Panc1 (cell line): ENCODE measurements around the gene ADAMTS4. TPM values are rescaled to one million over a fixed set of nuclear protein-coding genes. Genes with fewer than 3 reads are reported as not detected.

ENCODE experiments used
- ATAC-seq: fragments of 200-7000 bp; cut with Tn5 transposase; 2 replicates; pipeline ENCODE4 v1.9.1; 2020; ENCODE audit warnings: mild to moderate bottlenecking, moderate library complexity
- BruUV-seq: library from RNA; stranded (reverse); fragments of 400-500 nt; replicated peaks from 2 replicates; lab custom pipeline; 2021; lab: Mats Ljungman, UMichigan
- CTCF ChIA-PET: fragments of 300-600 bp; sonication (Branson Sonifier 250); formaldehyde crosslinking; loops from one replicate; lab custom pipeline; 2022; ENCODE audit warnings: antibody characterized with exemption; lab: Charles Lee
- POLR2A ChIA-PET: fragments of 300-600 bp; sonication (Branson Sonifier 250); formaldehyde crosslinking; loops from one replicate; lab custom pipeline; 2022; ENCODE audit warnings: antibody characterized with exemption; lab: Charles Lee
- DNase-seq: peaks from one replicate; pipeline ENCODE4 v3.0.0-alpha.2; 2010; ENCODE audit warnings: low read depth, low spot score
- H3K27ac ChIP-seq: 2 replicates; pipeline ENCODE4 v1.5.1; 2011; ENCODE audit warnings: mild to moderate bottlenecking, low read length, inconsistent platforms
- H3K27me3 ChIP-seq: fragments of 200-500 bp; sonication (Bioruptor generic); 2 replicates; pipeline ENCODE4 v1.6.0; 2014; ENCODE audit warnings: low read length, inconsistent platforms; ENCODE audit not compliant: control insufficient read depth, insufficient read depth
- H3K36me3 ChIP-seq: fragments of 200-500 bp; sonication (Bioruptor generic); 2 replicates; pipeline ENCODE4 v1.5.1; 2014; ENCODE audit warnings: inconsistent platforms, mild to moderate bottlenecking, low read length, moderate library complexity; ENCODE audit not compliant: control insufficient read depth, insufficient read depth
- H3K4me1 ChIP-seq: 2 replicates; pipeline ENCODE4 v1.5.1; 2011; ENCODE audit warnings: inconsistent platforms, mild to moderate bottlenecking, low read length, moderate library complexity; ENCODE audit not compliant: control insufficient read depth, insufficient read depth
- H3K4me3 ChIP-seq, 2 experiments: 2 replicates each; pipeline ENCODE4 v1.5.1; 2011 to 2012; ENCODE audit warnings: low read depth in 2 of 2, low read length in 2 of 2, mild to moderate bottlenecking in 2 of 2, inconsistent platforms in 1 of 2, moderate library complexity in 1 of 2
- H3K9me3 ChIP-seq: fragments of 200-500 bp; sonication (Bioruptor generic); 2 replicates; pipeline ENCODE4 v1.5.1; 2014; ENCODE audit warnings: low read depth, mild to moderate bottlenecking, inconsistent platforms, low read length, moderate library complexity; ENCODE audit not compliant: control insufficient read depth, insufficient read depth
- POLR2AphosphoS5 ChIP-seq: IDR thresholded peaks from 2 replicates; pipeline ENCODE4 v1.6.1; 2012; ENCODE audit warnings: mild to moderate bottlenecking, low read depth, low read length, moderate library complexity
- SIN3A ChIP-seq: IDR thresholded peaks from 2 replicates; pipeline ENCODE4 v1.6.1; 2012; ENCODE audit warnings: low read depth, mild to moderate bottlenecking, low read length, moderate library complexity, borderline replicate concordance; ENCODE audit not compliant: insufficient read depth
- TCF7L2 ChIP-seq: IDR thresholded peaks from 2 replicates; pipeline ENCODE4 v1.6.1; 2011; ENCODE audit warnings: mild to moderate bottlenecking, low read depth, low read length, inconsistent platforms
- in situ Hi-C: cut with HindIII; loops from 2 replicates; pipeline ENCODE4 v1.10.0; 2016; ENCODE audit warnings: low sequenced_read_pairs, low pct_unique_long_range_greater_than_20kb
- intact Hi-C: fragments of 100-400 bp; cut with micrococcal nuclease; formaldehyde crosslinking; loops from one replicate; pipeline ENCODE4 v1.10.0; 2022; ENCODE audit not compliant: unreplicated experiment
- total RNA-seq: library from RNA; stranded (reverse); gene quantifications from one replicate; pipeline ENCODE4 v1.2.1, GENCODE V29; 2021; ENCODE audit not compliant: unreplicated experiment
- TF ChIP-seq, protein P1 (sequence below), 2 experiments: IDR thresholded peaks; 2 replicates each; pipeline ENCODE4 v1.6.1; 2011 to 2012; ENCODE audit warnings: low read depth in 2 of 2, control low read depth in 1 of 2, low read length in 1 of 2, mild to moderate bottlenecking in 1 of 2, moderate library complexity in 1 of 2; ENCODE audit not compliant: insufficient read depth in 1 of 2
- TF ChIP-seq, protein P2 (sequence below): fragments of 450-650 bp; IDR thresholded peaks from 2 replicates; pipeline ENCODE4 v1.5.1; 2017; ENCODE audit warnings: mild to moderate bottlenecking

ADAMTS4 gene
- total RNA-seq, 1 experiment from 2014 or later, result 0.26 TPM

DNA sequence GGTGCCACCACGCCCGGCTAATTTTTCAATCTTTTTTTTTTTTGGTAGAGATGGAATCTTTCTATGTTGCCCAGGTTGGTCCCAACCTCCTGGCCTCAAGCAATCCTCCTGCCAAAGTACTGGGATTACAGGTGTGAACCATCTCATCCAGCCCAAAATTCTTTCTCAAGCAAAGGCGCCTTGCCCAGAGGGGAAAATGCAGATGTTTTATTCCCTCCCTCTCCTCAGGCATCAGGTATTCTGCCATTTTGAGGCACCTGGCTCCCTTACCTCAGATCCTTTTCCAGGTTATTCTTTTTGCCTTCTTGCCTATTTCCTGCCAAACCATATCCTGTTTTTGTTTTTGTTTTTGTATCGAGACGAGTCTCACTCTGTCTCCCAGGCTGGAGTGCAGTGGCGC, 10.5 kb downstream of the ADAMTS4 start:
- CTCF ChIA-PET, result no interaction called here
- no peaks in the 10 kb centered on the region for H3K9me3 ChIP-seq
- in situ Hi-C loops (no loop called here), intact Hi-C loops (no loop called here)
- no peaks in the 10 kb centered on the region for H3K4me1 ChIP-seq
- no peak overlapping the region for H3K27ac ChIP-seq
- H3K36me3 ChIP-seq, result no peaks in the 10 kb centered on the region
- H3K4me3 ChIP-seq, result no peak overlapping the region
- ATAC-seq (no peak), DNase-seq (no peak)
- no peaks in the 10 kb centered on the region for H3K27me3 ChIP-seq
- TF ChIP-seq, protein P1, sequence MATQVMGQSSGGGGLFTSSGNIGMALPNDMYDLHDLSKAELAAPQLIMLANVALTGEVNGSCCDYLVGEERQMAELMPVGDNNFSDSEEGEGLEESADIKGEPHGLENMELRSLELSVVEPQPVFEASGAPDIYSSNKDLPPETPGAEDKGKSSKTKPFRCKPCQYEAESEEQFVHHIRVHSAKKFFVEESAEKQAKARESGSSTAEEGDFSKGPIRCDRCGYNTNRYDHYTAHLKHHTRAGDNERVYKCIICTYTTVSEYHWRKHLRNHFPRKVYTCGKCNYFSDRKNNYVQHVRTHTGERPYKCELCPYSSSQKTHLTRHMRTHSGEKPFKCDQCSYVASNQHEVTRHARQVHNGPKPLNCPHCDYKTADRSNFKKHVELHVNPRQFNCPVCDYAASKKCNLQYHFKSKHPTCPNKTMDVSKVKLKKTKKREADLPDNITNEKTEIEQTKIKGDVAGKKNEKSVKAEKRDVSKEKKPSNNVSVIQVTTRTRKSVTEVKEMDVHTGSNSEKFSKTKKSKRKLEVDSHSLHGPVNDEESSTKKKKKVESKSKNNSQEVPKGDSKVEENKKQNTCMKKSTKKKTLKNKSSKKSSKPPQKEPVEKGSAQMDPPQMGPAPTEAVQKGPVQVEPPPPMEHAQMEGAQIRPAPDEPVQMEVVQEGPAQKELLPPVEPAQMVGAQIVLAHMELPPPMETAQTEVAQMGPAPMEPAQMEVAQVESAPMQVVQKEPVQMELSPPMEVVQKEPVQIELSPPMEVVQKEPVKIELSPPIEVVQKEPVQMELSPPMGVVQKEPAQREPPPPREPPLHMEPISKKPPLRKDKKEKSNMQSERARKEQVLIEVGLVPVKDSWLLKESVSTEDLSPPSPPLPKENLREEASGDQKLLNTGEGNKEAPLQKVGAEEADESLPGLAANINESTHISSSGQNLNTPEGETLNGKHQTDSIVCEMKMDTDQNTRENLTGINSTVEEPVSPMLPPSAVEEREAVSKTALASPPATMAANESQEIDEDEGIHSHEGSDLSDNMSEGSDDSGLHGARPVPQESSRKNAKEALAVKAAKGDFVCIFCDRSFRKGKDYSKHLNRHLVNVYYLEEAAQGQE (IDR thresholded peaks at IDR 0.05; ENCODE audit: insufficient read depth in 1 of 2, low read depth in 2 of 2, low read length in 1 of 2), result no peak
- TF ChIP-seq, protein P2, sequence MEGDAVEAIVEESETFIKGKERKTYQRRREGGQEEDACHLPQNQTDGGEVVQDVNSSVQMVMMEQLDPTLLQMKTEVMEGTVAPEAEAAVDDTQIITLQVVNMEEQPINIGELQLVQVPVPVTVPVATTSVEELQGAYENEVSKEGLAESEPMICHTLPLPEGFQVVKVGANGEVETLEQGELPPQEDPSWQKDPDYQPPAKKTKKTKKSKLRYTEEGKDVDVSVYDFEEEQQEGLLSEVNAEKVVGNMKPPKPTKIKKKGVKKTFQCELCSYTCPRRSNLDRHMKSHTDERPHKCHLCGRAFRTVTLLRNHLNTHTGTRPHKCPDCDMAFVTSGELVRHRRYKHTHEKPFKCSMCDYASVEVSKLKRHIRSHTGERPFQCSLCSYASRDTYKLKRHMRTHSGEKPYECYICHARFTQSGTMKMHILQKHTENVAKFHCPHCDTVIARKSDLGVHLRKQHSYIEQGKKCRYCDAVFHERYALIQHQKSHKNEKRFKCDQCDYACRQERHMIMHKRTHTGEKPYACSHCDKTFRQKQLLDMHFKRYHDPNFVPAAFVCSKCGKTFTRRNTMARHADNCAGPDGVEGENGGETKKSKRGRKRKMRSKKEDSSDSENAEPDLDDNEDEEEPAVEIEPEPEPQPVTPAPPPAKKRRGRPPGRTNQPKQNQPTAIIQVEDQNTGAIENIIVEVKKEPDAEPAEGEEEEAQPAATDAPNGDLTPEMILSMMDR, result no peak
- no peak for TF ChIP-seq SIN3A
- TF ChIP-seq TCF7L2, result no peak
- no peak for TF ChIP-seq POLR2AphosphoS5
- POLR2A ChIA-PET, result interaction anchor here (0.7 kb wide), 1 partner anchor 189 kb away, joined by 10 read pairs; no protein-coding TSS in a partner anchor
- BruUV-seq, result no TSS peak

DNA sequence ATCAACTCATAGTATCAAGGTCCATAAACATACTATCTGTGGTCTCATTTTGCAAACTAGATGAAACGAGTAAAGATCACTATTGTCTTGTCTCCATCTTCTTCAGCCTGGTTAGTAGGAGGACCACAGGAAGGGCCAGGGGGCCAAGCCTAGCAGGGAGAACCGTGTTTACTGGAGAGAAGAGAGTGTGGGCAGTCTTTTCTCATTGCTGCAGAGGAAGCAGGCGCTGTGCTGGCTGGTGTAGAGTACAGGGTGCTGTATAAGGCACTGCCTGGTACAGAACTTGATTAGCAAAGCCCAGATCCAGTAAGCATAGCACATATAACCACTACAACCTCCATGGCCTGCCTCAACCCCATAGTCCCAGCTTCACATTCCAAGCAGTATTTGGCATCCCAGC, 11.5 kb downstream of the ADAMTS4 start:
- DNase-seq (no peak), ATAC-seq (no peak)
- no peak for TF ChIP-seq POLR2AphosphoS5
- TF ChIP-seq SIN3A, result no peak
- TF ChIP-seq, protein P1 (IDR thresholded peaks at IDR 0.05; ENCODE audit: insufficient read depth in 1 of 2, low read depth in 2 of 2, low read length in 1 of 2), result no peak
- TF ChIP-seq, protein P2, result no peak
- no peak for TF ChIP-seq TCF7L2
- ChIA-PET POLR2A (interaction anchor here (0.7 kb wide), 1 partner anchor 535 kb away, joined by 3 read pairs; no protein-coding TSS in a partner anchor), CTCF (no interaction called here)
- Histone ChIP-seq H3K9me3 (no peaks in the 10 kb centered on the region), H3K27me3 (no peaks in the 10 kb centered on the region), H3K36me3 (no peaks in the 10 kb centered on the region), H3K4me1 (no peaks in the 10 kb centered on the region), H3K27ac (no peak overlapping the region), H3K4me3 (no peak overlapping the region)
- in situ Hi-C loops (no loop called here), intact Hi-C loops (no loop called here)
- BruUV-seq, result no TSS peak
